Pulmonary artery endothelial cell (primary cell): ENCODE results near the gene NRG2. TPM values are rescaled to one million over a fixed set of nuclear protein-coding genes. Genes with fewer than 3 reads are reported as not detected.

Source experiments
- DNase-seq: peaks from one replicate; pipeline ENCODE4 v3.0.0-alpha.2; 2011; ENCODE audit warnings: low read depth, low spot score
- total RNA-seq: library from RNA; depleted of rRNA; stranded (reverse); fragments of >200 nt; gene quantifications from 2 replicates; pipeline ENCODE4 v1.2.3, GENCODE V29; 2014

NRG2 gene
- total RNA-seq, 1 donor from 2014 or later: 0.46 TPM

DNA sequence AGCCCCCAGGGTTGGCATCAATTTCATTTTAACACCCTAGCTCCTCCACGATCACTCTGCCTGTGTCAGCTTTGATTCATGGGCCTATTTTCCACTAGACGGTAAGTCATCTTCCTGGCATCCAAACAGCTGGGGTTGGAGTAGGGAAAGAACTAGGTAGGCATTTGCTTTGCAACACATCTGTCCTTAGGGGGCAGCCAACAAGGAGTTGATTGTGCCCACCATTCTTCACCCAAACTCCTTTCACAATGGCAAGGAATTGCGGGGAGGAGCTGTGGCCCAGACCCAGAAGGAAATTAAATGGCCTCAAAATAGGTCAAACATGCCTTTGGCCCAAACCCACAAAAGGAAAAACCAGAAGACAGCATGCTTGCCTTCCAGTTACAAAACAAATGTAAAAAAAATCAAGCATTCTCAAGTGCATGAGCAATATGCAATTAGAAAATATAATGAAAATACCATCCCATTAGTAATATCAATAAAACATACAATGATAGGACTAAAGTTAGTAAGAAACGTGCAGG lies 71.8 kb downstream of the NRG2 start:
- DNase-seq: no peak

DNA sequence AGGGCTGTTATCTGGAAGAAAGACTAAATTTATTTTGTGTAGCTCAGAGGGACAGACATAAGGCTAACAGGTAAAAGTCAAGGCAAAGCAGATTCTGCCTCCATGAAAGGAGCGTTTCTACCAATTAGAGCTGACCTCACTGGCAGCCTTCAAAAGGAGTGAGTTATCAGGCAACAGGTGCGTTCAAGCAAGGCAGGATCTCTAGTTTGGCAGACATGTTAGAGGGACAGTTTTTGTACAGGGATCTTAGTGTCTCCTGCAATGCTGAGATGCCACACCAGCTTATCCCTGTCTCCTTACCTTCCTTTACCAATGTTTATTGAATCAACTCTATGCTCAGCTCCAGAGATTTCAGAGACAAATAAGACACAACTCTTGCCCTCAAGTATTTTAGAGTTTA lies 73.8 kb downstream of the NRG2 start:
- DNase-seq: no peak

DNA sequence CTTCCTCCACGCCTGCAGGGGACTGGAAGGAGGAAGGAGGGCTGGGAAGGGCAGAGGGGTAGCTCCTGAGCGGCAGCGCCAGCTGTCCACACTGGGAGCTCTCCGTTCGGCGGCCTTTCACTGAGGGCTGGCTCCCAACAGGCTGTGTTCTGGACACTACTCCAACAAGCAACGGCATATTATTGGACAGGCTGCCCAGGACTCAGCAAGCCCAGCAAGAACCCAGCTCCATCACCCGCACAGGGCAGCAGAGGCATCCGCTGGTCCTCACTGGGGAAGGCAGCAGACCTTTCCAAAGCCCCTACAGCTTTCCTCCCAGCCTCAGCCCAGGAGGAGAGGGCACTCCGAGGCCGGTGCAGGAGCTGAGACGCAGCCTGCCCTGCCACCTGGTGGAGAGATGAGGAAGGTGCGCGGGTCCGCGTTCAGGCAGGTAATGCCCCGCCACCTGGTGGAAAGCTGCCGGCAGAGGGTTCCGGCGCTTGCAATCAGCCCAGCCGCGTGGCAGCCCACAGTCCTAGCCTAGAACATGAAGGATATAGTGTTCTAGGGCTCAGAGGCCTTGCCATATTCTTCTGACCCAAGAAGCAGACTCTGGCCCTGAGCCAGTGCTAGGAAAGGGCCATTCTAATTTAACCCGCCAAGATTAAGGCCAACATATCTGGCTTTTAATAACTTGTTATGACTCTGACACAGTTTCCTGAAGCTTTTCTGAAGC lies 74.4 kb downstream of the NRG2 start:
- DNase-seq: peak; percentile 8

DNA sequence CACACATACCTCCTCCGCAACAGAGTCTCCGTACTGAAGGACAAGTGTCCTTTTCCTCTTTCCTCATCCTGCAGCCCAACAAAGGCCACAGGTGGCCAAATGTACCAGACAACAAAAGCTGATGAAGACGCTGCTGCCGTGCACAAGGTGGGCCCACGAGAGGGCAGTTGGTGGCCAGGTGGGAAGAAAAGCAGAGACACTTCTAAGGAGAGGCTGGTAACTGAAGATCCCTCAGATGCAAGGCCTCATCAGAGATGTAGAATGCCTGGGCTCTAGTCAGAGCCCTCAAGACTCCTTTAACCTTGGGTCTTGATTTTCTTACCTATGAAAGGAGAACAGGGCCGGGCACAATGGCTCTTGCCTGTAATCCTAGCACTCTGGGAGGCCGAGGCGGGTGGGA lies 75.7 kb downstream of the NRG2 start:
- DNase-seq: no peak

DNA sequence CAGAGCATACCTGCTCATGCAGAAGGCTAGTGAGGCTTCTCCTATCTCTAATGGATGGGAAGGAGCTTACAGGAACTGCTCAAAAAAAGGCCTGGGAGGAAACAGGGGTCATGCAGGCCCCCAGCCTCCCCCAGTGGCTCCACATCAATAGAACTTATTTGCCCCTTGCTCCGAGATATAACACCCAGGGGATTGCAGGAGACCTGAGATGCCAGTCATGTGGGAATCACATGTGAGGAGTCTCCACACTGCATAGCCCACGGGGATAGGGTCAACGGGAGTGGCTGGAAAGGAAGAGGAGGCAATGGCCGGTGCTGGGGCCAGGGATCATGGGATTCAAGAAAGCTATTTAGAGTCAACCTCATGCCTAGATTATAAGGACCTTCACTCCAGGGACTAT lies 76.2 kb downstream of the NRG2 start:
- DNase-seq: no peak

DNA sequence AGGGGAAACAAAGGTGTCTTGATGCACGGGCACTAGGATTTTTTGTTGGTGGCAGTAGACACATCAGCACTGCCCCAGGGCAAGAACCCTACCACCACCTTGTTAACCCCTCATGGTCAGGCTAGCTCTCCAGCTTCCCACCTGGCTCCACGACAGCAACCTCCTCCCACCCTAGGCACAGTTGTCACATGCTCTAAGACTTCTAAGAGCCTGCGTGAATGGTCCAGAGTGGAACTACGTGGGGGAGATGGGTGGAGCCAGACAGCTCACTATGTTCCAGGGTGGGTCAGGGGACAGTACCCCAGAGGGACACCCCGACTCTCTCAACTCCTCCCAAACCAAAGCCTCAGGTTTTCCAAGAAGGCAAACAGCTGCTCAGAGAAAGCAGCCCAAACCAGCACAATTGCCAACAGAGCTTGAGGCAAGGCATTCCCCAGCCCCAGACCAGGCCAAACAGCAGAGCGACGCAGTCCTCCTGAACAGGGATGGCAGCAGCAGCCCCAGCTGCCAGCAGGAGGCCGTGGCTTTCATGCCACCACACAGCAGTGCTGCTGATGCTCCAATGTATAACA lies 78.0 kb downstream of the NRG2 start:
- no peak for DNase-seq

DNA sequence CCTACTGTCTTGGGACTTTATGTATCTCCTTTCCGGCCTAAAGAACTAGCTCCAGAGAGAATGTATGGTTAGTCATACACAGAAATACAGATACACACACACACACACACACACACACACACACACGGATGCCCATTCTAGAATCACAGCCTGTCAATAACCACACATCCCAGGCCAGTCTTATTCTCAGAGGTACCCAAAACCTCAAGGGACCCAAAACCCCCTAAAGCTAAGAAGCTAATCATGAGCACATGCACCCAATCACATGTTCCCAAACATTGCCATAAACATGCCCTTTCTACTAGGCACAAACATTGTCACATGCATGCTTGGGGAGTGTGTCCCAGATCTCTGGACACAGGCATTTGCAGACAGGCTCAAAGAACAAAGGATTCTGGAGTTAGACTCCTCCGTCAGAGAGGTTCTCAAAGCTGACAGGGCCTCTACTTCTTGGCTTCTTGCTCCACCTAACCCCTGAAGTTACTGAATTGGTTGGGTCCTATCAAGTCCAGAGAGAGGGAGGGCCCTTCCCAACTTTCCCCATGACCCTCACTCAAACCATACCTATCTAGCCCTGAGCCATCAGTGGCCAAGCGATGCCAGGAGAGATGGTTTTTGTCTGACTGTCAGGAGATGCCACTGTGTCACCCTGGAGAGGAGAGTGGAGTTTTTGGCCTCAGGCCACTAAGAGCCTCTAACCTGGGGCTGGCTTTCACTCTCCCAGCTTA lies 78.7 kb downstream of the NRG2 start:
- DNase-seq: no peak

DNA sequence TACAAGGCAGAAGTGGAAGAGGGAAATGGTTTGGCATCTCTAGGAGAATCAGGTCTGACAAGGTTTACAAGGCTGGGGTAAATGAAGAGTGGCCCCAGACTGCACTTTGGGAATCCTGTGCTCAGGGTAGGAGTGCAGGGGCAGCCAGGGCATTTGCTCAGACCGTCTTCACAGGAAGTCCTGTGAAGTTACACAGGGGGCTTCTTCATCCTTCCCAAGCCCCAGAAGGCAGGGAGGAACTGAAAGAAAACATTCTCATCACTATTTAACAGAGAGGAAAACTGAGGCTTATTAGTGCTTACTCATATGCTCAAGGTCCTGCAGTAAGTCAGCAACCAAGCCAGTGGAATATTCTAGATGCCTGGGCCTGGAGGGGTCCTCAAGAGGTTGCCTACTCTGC lies 80.7 kb downstream of the NRG2 start:
- DNase-seq: no peak

DNA sequence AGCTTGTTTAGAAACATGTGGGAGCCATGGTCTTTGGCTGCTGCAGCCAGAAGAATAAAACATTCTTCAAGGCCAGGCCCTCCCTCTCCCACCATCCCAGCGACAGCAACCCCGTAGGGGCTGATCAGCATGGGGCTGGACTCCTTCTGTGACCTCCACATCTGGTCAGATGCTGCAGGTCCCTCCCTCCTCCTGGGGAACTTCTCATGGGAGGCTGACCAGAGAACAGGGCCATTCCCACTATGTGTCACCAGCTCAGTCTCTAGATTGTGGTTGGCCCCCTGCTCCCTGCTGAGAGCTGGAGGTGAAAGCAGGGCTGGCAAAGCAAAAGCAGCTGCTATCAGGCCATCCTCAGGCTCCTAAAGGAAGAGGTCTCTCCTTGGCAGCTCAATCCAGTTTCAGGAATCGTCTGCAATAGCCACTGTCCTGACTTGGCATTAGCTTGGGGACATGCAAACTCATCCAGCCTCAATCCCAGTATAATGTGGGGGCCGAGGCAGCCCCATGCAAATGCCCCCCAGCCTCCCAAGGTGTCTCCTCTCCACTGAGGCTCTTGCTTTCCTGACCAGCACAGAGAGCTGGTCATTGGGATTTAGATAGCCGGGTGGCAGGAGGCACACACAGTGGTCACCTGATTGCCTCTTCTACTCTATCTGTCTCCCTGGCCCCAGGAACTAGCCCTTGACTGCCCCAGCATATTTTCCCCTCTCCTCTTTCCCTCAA lies 81.5 kb downstream of the NRG2 start:
- no peak for DNase-seq

DNA sequence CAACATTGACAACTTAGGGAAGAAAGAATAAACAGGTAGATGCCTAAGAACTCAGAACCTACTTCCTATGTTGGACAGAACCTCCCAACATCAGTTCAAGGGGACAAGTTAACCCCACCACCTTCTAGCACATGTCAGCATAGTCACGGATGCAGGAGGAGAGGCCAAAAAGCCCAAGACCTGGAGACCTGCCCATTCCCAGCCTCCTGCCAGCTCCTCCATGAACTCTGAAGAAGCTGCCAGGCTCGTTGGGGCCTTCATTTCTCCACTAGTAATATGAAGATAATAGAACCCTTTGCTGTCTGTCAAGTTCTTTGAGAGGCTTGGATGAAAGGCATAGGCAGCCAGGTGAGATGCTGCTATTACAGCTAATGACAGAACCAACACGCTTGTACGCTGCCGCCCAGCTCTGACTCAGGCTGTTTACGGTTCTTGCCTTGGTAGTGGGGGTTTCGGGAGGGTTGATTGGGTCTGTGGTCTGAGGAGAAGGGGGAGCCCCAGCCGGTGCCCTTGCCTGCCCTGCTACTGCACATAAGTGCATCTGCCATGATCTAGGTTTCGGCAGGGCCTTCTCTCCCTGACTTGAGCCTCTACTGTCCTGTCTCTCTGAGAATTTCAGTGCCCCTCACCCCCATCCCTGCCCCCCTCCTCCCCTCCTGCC lies 82.2 kb downstream of the NRG2 start:
- DNase-seq: no peak

DNA sequence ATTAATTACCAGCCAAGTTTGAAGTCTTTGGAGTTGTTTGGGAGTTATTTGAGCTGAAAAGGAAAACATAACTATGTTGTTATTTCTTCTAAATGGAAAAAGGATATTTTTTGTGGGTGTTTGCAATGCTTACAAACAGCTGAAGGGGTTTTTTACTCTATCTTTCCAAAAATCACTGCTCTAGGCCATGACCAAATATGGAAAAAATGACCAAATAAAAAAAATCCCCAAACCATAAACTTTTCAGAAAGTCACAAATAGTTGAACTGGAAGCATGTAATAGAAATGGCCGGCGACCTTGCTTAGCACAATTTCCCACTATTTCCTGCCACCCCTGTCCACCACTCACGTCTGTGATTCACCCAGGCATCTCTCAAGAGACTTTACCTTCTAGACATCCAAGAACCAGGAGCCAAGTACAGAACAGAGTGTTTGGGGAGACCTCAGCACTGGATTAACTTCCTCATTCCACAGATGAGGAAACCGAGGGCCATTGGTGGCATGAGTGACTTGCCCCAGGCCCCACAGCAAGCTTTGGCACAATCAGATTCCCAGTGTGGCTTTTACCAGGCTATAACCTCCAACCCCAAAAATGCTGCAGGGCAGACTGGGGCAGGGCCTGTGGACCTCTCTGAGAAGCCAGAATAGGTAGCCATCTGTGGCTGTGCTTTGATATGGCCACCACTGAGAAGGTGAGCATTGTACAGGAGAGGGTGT lies 84.5 kb downstream of the NRG2 start:
- DNase-seq: no peak

DNA sequence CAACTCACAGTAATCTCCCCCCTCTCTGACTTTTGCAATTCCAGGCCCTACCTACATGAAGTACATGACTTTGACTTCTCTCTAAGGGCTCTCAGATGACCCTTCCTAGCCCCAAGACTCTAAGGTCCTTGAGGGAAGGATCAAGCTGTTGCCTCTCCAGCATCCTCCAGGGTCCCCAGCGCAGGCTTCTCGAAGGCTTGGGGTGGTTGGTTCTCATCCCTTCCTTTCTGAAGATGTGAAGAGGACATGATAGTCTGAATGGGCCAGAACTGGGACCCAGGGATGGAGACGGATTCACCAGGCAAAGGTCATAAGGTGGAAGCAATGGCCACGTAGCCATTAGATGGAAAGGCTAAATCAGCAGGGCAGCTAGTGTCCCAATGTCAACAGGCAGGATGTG lies 86.8 kb downstream of the NRG2 start:
- no peak for DNase-seq

DNA sequence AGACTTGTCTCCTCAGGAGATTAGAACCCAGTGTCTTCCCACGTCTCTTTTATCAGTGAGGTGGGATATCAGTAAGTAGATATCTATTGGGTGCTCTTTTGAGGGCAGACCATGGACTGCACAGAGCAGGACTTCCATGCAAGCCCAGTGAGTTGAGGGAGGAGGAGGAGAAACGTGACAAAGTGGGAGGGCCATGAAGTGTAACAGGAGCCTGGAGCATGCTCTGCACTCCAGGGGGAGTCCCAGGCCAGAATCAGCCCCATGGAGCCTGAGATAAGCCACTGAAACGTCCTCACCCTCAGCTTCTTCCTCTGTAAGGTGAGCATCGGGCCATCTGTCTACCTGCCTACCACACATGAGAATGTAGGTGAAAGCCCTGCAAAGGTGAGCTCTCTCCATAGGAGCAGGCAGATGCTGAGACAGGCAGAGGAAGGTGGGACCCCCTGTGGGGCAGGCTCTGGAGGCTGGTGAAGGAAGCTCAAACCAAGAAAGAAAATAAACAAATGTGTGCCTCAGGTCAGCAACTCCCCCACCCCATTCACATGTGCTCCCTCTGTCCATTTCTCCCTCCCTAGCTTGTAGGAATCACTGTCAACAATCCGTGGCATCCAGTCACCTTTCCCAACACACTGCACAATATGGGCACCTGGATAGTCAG lies 87.4 kb downstream of the NRG2 start:
- no peak for DNase-seq

DNA sequence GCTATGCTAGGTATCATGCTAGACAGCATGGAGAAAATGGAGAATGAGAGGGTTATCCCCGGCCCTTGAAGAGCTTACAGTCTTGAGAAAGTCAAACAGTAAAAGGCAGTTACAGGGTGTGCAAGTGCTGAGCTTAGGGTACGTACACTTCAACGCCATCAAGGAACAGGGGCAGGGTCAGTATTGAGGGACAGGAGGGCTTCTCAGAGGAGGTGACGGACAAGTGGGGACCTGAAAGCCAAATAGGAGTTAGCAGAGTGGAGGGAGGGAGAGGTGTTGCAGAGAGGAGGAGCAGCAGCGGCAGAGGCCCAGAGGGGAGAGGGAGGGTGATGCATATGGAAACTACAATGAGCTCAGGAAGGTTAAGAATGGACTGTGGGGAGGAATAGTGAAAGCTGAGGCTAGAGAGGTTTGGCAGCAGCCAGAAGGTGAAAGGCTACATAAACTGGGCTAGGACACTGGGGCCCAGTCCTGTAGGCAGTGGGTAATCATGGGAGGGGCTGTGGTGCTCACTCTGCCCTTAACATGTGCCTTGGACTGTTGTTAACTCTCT lies 88.0 kb downstream of the NRG2 start:
- no peak for DNase-seq

DNA sequence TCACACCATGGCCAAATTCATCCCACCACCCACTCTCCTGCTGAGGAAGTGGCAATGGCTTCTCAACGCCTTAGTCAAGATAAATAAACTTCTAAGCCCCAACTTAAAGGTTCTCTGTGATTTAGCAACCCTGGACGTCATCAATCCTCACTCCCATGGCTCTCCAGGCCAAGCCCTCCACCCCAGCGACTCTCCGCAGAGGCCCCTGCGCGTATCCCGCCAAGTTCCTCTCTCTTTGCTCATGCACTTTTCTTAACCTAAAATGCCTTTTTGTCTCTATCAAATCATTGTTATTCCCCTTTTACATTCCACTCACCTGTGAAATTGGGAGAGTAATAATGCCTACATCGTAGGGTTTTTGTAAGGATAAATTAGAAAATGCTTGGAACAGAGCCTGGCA lies 88.6 kb downstream of the NRG2 start:
- DNase-seq: no peak

DNA sequence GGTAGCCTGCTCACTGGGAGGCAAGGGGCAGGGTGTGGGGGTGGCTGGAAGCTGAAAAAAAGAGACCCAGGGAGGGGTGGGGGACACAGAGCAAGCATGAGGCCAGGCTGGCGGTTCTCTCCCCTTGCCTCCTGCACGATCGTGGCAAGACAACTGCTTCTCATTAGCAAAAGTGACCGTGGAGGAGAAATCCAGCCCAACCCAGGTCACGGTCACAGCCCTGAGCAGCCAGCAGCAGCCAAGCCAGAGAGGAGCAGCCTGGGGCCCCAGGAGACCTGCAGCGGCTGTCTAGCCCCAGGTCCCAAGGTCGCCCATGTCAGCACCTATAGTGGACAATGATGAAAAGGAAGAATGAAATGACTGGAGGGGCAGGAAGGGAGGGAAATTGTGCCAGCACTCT lies 89.1 kb downstream of the NRG2 start:
- DNase-seq: no peak

DNA sequence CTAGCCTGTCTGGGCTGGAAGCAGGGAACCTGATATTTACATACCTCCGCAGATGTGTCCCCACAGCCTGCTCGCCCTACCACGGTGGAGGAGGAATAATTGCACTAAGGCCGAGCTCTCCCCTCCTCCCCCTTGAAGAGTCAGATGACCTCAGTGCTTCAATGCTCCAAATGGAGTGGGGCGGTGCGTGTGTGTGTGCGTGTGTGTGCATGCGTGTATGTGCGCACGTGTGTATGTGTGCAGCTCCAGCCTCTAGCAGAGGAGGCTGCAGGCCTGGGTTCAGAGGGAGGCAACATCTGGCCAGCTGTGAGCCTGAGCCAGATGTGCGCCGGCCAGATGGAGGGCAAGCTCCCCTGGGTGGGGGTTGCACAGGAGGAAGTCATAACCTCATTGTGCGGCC lies 90.5 kb downstream of the NRG2 start:
- no peak for DNase-seq

DNA sequence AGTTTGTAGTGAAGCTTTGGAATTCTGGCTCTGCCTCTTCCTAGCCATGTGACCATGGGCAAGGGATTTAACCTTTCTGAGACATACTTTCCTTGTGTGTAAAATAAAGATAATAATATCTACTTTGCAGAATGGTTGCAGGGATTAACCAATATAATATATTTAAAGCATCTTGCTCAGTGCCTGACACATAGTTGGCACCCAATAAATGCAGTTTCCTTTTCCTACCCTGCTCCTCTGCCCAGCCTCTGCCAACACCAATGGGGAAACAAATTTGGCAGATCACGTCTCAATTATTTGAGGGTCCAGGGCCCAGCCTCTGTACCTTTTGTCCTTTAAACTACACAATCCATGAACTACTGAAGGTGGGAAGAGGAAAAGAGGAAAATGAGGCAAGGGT lies 91.1 kb downstream of the NRG2 start:
- DNase-seq: no peak

DNA sequence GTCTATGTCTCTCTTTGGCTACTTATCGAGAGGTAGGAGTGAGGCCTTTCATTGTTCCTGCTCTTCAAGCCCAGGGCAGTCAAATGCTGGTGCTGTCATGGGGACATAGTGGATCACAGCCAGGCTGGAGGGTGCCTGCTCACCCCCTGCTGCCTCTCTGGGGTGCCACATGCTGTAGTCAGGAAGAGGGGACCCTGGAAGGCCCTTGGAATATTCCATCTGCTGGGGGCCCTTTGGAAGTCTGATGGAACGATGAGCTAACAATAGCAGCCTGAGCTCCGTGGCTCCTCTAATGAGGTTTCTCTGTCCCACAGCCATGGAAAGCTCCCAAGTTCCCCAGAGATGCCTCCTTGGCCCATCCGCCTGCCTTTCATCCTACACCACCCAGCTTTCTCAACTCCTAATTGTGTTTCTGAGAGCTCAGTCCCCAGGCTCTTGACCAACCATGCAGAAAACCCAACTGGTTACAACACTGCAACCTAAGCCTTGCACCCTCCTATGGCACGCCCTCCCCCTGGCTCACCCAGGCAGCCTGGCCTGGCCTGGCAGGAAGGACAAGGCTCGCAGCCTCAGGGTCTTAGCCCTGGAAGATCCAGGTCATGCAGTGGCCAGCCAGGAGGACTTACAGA lies 91.7 kb downstream of the NRG2 start:
- no peak for DNase-seq

DNA sequence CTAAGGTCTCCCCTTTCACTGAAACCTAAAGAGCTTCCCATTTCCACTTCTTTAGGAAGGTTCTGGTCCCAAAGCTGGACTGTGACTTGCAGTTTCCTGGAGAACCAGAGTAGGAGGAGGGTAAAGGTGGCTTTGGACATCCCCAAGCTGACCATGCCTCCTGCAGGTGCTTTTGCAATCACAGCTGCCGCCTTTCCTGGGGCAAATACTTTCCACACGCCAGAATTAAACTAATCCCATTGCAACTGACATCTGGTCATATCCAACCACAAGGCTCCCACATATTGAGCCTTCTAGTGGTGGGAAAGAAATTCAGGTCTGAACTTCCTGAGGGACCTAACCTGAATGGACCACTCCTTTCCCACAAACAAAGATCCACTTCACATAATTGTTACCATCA lies 92.7 kb downstream of the NRG2 start:
- no peak for DNase-seq
